HG03442 (cell line): Measurements from ENCODE around the gene KRT40.

Source experiments
- ATAC-seq: cut with Tn5 transposase; IDR thresholded peaks from one replicate; pipeline ENCODE4 v1.9.1; 2021; ENCODE audit warnings: mild to moderate bottlenecking, moderate library complexity; ENCODE audit not compliant: unreplicated experiment

KRT40 gene

DNA sequence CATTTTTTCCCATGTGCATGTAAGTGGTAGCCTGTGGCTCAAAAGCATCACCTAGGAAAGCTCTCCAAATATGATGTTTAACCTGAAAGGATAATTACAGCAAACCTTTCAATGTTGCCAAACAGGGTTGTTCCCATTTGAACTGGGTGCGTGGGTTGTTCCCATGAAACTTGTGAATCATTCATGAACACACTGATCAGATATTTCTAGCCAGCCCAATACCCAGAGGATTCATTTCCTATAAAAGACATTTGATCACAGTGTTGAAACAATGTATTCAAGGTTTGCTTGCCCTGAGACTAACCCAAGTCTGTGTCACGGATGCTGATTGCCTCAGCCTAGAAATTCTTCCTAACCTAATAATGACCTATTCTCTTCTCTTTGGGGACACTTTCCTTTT, 30.2 kb downstream of the KRT40 start:
- no peak for ATAC-seq

DNA sequence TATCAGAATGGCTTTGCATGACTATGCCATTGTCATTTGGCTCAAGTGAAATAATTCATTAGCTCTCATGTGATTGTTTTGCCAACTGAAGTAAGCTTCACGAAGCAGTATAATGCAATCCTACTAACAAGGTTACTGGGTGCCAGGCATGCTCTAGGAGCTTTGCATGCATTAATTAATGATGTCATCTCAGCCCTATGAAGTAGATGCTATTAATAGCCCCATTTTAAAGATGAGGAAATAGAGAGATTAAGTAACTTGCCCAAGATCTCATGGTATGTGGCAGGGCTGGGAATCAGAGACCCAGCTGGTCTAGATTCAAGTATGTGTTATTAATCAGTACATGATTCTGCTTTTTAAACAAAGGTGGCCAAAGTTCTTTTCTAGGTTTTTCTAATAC, 31.5 kb downstream of the KRT40 start:
- ATAC-seq, result no peak

DNA sequence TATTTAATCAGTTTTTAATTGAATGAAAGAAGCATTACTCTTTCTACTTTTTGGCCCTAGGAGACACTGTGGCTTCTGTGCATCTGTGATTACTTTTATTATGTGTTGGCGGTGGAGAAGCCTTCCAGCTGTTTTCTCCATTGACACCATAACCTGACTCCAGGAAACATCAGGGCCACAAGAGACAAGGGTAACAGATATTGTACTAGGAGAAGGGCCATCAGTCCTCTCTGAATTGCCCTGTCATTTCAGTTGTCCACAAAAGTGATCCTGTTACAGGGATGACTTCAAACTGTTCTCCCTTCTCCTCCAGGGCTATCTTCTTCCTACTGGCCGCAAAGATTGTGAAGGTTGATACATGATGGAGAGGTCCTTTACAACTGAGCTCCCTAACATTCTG, 32.0 kb downstream of the KRT40 start:
- ATAC-seq, result no peak

DNA sequence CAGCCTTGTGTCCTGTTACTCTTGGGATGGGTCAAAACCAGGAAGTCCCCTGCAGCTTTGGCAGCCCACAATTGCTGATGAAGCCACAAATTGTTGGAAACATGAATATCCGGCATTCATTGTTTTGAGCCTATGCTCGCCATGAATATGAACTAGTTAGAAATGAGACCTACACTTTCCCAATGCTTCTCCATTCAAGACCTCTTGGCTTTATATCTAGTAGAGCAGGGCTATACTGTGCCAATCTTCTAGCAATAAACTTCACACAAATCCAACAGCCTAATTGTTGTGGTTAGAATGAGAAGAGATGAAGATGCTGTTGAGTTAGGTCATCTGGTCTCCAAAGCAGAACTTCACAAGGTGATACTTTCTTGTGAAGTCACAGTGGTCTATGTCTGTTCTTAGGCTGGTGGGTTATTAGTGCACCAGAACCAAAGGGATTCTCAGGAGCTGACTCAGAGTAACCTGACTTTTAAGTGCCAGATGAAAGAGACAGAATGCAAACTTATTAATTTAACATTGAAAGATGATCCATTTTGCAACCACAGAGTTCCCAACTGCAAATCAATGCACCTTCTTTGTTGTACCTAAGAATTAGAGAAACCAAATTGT, 33.0 kb downstream of the KRT40 start:
- ATAC-seq, result no peak

DNA sequence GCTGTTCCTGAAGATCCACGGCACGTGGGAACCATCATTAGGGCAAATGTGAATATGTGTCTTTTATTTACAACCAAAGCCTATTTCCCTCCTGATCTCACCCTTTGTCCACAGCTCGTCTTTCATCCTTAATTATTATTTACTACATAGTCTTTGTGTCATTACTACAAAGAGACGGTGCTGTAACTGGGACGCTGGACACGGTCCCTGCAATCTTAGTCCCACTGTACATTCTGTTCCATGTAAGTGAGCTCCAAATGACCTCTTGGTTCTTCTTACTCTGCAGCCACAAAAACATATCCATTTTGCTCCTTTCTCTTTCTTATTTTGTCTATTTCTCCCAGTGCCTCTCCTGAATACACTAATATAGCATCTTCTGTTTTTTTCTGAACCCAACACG, 34.0 kb downstream of the KRT40 start:
- no peak for ATAC-seq

DNA sequence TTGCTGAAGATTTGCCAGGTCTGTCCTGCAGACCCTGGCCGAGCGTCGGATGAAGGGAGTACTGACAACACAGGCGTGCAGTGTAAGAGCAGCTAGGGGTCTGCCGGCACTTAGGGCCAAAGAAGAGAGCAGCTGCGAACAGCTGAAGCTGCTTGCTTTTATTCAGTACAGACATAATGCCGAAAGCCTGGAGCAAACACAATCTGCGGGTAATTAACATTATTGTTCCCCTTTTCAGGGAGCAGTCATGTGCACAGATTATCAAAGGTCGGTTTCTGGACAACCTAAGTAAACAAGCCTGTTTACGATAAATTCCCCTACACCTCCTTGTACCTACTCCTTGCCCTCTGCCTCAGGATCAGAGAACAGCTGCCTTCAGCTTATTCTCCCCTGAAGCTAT, 34.7 kb downstream of the KRT40 start:
- no peak for ATAC-seq

DNA sequence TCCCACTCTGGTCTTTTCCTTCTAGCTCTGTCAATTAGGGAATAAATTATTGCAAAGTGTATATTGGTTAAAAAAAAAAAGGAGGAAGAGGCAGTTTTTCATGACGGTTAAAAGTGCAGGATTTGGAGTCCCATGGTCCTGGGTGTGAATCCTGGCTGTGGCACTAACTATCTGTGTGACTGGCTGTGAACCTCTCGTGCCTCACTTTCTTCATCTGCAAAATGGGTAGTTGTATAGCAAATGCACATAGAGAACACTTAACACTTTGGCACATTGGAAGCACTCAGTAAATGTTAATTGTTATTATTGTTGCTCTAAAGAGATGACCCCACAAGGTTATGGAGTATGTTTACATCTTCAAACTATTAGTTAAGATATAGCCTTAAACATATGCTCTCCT, 36.2 kb downstream of the KRT40 start:
- ATAC-seq, result no peak

DNA sequence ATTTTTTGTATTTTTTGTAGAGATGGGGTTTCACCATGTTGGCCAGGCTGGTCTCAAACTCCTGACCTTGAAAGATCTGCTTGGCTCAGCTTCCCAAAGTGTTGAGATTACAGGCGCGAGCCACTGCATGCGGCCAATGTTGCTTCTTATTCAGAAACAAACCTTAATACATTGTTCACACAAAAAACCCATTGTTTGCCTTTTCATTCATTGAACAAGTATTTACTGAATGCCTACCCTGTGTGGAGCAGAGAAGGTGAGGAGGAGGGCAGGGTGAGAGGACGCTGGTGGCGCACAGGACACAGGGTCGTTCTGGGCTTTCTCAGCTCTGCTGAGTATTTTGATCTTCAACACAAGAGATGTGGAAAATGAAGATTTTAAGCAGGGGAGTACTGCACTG, 38.7 kb downstream of the KRT40 start:
- ATAC-seq, result no peak

DNA sequence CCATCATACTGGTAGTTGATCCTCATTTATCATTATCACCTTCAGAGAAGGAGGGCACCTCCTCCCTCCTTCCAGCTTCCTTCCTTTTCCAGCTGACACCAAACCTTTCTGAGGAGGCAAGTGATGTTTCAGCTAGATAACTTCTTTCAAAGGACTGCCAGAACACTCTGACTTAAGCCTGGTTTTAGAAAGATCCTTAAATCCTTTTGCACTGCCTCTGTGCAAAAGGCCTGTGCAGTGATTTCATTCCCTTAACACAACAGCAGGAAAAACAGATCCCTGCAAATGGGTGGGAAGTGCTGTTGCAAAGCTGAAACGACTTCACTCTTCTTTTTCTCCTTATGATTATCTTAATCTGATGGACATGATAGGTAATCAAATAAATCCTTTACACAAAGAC, 39.6 kb downstream of the KRT40 start:
- no peak for ATAC-seq

DNA sequence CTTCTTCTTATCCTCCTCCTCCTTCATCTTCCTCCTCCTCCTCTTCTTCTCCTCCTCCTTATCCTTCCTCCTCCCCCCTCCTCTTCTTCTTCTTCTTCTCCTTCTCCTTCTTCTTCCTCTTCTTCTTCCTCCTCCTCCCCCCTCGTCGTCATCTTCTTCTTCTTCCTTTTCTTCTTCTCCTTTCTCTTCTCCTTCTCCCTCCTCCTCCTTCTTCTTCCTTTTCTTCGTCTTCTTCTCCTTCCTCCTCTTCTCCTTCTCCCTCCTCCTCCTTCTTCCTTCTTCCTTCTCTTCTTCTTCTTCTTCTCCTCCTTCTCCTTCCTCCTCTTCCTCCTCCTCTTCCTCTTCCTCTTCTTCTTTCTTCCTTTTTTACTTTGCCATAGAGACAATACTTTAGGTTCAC, 41.6 kb downstream of the KRT40 start:
- no peak for ATAC-seq

DNA sequence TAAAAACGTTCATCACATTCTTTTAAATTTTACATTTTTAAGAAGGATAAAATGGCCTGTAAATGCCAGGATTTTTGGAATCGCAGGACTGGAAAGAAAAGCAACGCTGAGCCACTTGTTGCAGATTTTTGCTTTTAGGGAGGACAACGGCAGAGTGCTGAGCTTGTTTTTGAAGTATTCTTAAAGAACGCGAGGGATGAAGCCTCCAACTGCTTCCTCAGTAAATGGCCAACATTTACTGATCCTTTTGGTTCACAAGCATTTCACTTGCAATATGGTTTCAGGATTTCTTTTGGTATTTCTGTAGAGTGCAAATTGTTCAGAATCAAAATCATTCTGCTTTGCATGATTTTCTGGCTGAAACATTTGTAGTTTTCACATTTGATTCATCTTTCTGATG, 43.9 kb downstream of the KRT40 start:
- no peak for ATAC-seq

DNA sequence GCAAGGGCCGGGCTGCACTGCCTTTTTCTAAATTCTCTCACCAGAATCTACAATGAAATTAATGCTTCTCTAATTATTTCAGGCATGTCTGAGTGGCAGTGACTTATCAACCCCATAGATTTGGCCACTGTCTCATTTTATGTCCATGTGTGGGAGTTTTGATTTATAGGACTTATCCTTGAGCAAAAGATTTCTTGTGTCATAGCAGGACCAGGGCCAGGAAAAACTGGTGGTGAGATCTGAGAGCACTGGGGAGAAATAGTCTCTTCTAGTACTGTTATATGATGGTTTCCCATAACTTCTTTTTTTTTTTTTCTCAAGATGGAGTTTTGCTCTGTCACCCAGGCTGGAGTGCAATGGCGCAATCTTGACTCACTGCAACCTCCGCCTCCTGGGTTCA, 45.1 kb downstream of the KRT40 start:
- no peak for ATAC-seq

DNA sequence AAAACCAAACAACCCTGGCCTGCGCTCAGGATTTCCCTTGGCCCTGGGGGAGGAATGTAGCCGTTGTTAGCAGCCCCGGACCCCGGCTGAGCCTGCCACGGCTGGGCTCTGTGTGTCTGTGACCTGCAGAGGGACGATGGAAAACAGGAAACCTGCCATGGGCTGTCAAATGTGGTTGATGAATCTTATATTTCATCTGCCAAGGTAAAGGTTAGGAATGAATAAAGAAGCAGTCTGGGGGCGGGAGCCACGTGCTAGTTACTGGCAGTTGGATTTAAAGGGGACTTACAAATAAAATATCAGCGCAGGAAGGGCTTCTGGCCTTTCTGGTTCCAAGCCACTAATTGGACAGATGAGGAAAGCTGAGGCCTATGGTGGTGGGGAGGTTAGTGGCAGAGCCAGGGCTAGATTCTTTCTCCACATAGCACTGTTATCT, 46.7 kb downstream of the KRT40 start, which contains the start of gene KRT23:
Gene KRT23 (minus strand): TSS at position 263 of the 436 bp plus-strand sequence. CDS start 1,043 bp downstream, outside the sequence.
- no peak for ATAC-seq

DNA sequence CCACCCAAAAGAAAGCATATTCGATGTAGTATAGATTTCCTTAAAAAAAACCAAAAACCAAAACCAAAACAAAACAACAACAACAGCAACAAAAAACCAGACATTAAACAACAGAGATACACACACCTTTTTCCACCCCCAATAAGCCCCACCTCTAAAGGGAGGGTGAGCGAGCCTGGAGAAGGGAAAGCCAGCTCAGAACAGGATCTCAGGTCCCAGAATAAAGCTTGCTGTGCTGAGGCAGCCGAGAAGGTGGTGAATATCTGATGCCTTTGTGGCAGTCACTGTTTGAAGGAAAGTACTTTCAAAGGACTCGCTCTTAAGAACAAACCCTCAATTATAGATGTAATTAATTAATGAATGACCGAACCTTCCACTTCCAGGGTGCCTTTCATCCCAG, 47.1 kb downstream of the KRT40 start:
- ATAC-seq, result no peak

DNA sequence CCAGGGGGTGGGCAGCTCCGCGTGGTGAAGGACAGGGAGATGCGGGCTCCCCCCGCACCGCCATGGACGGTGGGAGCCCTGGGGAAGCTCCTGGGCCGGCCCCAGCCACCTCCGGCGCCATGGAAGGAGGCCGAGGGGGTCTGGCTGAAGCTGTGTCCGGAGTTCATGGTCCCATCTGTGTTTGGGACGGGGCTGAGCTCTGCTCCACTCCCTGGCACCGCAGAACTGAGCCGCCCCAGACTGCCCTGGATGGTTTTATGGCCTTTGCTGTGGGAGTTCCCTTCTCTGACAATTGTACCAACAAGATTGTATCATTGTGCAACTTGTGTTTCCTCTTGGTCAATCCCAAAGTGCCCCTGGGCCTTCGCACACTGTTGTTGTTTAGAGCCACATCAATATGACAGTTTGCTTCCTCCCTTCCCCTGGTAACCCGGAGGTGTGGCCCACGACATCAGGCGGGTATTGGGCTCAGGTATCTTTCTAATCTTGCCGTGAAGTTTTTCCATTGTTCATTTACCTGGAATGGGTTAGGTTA, 47.6 kb downstream of the KRT40 start:
- ATAC-seq, result no peak

DNA sequence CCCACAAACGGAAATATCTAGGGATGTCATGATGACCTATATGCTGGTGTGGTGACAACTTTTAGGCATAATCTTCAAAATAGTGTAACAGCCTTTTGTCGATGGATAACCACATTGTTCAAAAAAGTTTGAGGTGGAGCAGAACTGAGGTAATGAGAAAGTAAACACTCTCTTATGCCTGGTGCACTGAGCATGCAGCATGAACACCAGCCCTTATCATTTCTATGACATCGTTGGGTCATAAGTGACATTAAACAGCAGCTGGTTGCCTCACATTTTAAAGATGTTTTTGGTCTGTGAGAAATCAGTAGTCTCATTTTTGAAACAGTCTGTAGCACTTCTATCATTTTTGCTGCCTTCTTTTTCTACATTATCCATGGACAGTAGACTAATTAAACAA, 48.5 kb downstream of the KRT40 start:
- ATAC-seq, result no peak

DNA sequence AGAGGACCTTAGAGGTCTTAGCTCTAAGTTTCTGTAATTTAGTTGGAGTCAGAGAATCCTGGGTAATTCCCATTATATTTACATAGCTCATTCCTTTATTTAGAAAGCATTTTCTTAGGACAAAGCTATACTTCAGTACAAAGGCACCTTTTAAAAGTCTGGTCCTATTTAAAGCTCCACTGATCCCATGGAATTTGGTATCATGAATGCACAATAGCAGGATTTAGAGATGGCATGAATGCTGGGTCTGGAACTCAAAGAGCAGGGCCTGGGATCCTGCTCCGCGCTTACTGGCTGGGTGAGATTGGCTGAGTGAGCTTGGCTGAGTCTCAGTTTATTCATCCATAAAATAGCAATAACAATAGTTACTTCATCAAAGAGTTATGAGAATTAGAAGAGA, 51.5 kb downstream of the KRT40 start:
- ATAC-seq, result no peak

DNA sequence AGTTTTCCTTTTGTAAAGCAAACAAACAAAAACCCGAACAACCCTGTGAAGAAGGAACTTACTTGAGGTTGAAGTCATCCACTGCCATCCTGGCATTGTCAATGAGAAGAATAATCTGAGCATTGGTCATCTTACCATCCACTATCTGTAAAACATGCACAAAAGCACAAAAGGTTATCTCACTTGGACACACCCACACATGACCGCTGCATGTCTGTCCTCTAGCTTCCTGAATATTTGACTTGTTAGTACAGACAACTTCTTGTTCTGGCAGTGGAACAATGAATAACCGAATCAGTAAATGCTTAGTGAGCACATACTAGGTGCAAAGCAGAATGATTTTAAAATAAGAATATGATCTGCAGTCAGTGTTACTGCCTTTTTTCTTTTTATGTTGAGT, 52.8 kb downstream of the KRT40 start:
- ATAC-seq, result no peak
